Mucosa of descending colon (tissue), 3 donors: ENCODE measurements around the gene TSPAN15. TPM values are rescaled to one million over a fixed set of nuclear protein-coding genes. Genes with fewer than 3 reads are reported as not detected.
A peak's percentile ranks its signal among the peaks of the same experiment; 100 is the strongest.

Experiments
- ATAC-seq: fragments of 200-7000 bp; cut with Tn5 transposase; one replicate; pipeline ENCODE4 v1.9.1; 2020; ENCODE audit warnings: mild to moderate bottlenecking, moderate library complexity
- DNase-seq, 3 donors: peaks; one replicate each; pipeline ENCODE4 v3.0.0-alpha.2; 2020
- H3K36me3 ChIP-seq: fragments of 200-600 bp; one replicate; pipeline ENCODE4 v1.8.0; 2021; ENCODE audit warnings: low read depth, mild to moderate bottlenecking
- H3K4me1 ChIP-seq: fragments of 200-600 bp; one replicate; pipeline ENCODE4 v1.8.0; 2021; ENCODE audit warnings: low read depth, mild to moderate bottlenecking
- H3K4me3 ChIP-seq: fragments of 200-600 bp; one replicate; pipeline ENCODE4 v1.8.0; 2021; ENCODE audit warnings: mild to moderate bottlenecking
- H3K9me3 ChIP-seq: fragments of 200-600 bp; one replicate; pipeline ENCODE4 v1.8.0; 2021; ENCODE audit warnings: mild to moderate bottlenecking
- CTCF ChIP-seq: fragments of 200-600 bp; IDR thresholded peaks from one replicate; pipeline ENCODE4 v1.8.0; 2022; ENCODE audit warnings: antibody characterized with exemption, mild to moderate bottlenecking
- intact Hi-C, 2 donors: fragments of 100-400 bp; cut with DNase I in 1 of 2; cut with micrococcal nuclease in 1 of 2; formaldehyde crosslinking; loops; one replicate each; pipeline versions ENCODE4 v1.11.0 to v1.11.1; 2022; cut with DNase I, micrococcal nuclease
- total RNA-seq, 3 donors: library from RNA; stranded (reverse); fragmentation: NEBNext Ultra II Directional in 2 of 3; extraction: Animal tissue kit (Norgen Biotek cat#: 25700) in 2 of 3; gene quantifications; one replicate each; pipeline versions ENCODE4 v1.2.1 to v1.2.4, GENCODE V29; 2021 to 2023
- donor health status: DM: no; HTN: no; CAD: no; lungs with moderate emphysema.
- donor health status: DM: no; HTN: no; CAD: no.
- donor health status: DM: no; HTN: yes; CAD: no.

Gene TSPAN15
- total RNA-seq, 3 donors from 2014 or later, result 118 to 183 (median 139) TPM

- no peaks in the 10 kb centered on the region for H3K36me3 ChIP-seq
- peaks cover 30% of the 10 kb centered on the region for H3K4me1 ChIP-seq
- H3K9me3 ChIP-seq, result no peaks in the 10 kb centered on the region
- intact Hi-C loops, result loop anchor here in 1 of 2 donors (5.0 kb wide), 1 partner anchor 82 kb away; no protein-coding TSS in a partner anchor
- H3K4me3 ChIP-seq, result no peak overlapping the region
- no peak for DNase-seq
- TF ChIP-seq CTCF, result no peak
- ATAC-seq, result no peak
Observed at GRCh38 chr10:69425041-69425440, 26.2 kb upstream of the TSPAN15 start.

DNA sequence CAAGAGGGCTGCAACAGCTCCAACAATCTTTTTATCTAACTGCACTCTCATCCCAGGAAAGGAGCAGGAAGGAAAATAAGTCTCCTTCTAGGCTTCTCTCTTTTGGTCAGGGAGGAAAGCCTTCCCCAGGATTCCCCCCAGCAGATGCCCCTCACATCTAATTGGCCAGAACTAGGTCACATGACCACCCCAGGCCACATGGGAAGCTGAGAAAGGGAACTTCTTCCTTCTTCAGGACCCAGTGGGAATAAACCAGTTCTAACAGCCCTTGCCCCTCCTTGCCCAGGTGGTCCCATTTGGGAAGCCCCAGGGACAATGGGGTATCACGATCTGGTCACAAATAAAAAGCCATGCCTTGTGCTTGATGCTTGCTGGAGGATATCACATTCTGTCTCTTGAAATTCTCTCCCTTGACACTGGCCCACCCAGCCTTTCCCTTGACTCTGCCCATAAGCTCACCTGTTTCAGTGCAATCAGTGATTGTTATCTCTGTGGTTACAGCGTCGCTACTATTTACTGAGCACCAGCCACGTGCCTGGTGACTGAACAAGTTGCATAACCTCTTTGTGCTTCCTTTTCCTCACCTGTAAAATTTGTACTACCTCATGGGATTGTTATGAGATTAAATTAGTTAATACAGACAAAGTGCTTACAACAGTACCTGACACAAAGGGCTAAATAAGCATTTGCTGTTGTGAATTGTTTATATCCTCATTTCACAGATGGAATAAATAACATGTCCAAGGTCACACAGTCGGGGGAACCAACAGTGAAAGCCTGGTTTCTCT lies 25.6 kb upstream of the TSPAN15 start:
- peak in 2 of 3 donors; percentile 60 to 78 for DNase-seq

DNA sequence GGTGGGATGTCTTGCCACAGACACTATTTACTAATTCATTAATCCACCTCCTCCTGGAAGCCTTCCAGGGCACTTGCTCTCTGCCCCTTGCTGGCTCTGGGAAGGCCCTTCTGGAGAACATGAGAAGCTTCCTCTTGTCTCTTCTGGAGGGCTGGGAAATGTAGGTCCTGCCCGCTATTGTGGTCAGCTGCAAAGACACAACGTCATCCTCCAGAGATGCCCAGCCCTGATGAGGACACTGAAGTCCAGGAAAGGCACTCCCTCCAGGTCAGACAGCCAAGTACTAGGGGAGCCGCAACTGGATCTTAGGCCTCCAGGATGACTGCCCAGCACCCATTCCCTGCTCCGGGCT lies 24.9 kb upstream of the TSPAN15 start:
- no peak for TF ChIP-seq CTCF
- H3K4me1 ChIP-seq, result peaks cover 30% of the 10 kb centered on the region
- H3K9me3 ChIP-seq, result no peaks in the 10 kb centered on the region
- DNase-seq, result peak in 1 of 3 donors; percentile 49
- no peak for ATAC-seq
- intact Hi-C loops, result loop anchor here in 1 of 2 donors (5.0 kb wide), 1 partner anchor 81 kb away; no protein-coding TSS in a partner anchor
- H3K36me3 ChIP-seq, result no peaks in the 10 kb centered on the region
- H3K4me3 ChIP-seq, result no peak overlapping the region

More for the DNA sequence above, 25.6 kb upstream of the TSPAN15 start:
- no peaks in the 10 kb centered on the region for H3K9me3 ChIP-seq
- ATAC-seq, result peak; percentile 89
- no peaks in the 10 kb centered on the region for H3K36me3 ChIP-seq
- H3K4me1 ChIP-seq, result peaks cover 30% of the 10 kb centered on the region
- no peak for TF ChIP-seq CTCF
- intact Hi-C loops, result loop anchor here in 1 of 2 donors (5.0 kb wide), 1 partner anchor 82 kb away; no protein-coding TSS in a partner anchor
- no peak overlapping the region for H3K4me3 ChIP-seq

- H3K36me3 ChIP-seq, result no peaks in the 10 kb centered on the region
- no peak for ATAC-seq
- intact Hi-C loops, result loop anchor here in 1 of 2 donors (5.0 kb wide), 1 partner anchor 79 kb away; no protein-coding TSS in a partner anchor
- no peak for TF ChIP-seq CTCF
- no peak overlapping the region for H3K4me3 ChIP-seq
- no peaks in the 10 kb centered on the region for H3K9me3 ChIP-seq
- DNase-seq, result no peak
- peaks cover 24% of the 10 kb centered on the region for H3K4me1 ChIP-seq
Observed at GRCh38 chr10:69428165-69428564, 23.1 kb upstream of the TSPAN15 start.

DNA sequence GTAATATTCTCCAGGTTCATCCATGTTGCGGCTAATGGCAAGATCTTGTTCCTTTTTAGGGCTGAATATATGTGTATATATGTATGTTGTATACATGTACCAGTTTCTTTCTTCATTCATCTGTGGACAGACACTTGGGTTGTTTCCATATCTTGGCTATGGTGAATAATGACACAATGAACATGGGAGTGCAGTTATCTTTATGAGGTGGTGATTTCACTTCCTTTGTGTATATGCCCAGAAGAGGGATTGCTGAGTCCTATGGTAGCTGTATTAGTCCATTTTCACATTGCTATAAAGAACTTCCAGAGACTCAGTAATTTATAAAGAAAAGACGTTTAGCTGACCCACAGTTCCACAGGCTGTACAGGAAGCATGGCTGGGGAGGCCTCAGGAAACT lies 17.1 kb upstream of the TSPAN15 start:
- no peak for DNase-seq

More for the DNA sequence above, 17.1 kb upstream of the TSPAN15 start:
- Histone ChIP-seq H3K4me1 (peaks cover 18% of the 10 kb centered on the region), H3K36me3 (no peaks in the 10 kb centered on the region), H3K4me3 (no peak overlapping the region), H3K9me3 (no peaks in the 10 kb centered on the region)
- peak; percentile 67 for ATAC-seq
- intact Hi-C loops, result no loop called here
- no peak for TF ChIP-seq CTCF
